NOMO-1 treated with dmso at 0.1 percent for 144 hours (cell line): Measurements from ENCODE around the gene NCKAP1.
"Not testable (repeated sequence)": the region's sequence is repeated elsewhere in the genome, so short reads cannot be mapped to it uniquely, and the experiment has no call there.

Source experiments
- DNase-seq: peaks from one replicate; lab custom pipeline; 2025; ENCODE audit not compliant: unreplicated experiment; lab: John Stamatoyannopoulos, UW

NCKAP1 gene

GRCh38 chr2:182913064-182913463, 125.2 kb downstream of the NCKAP1 start:
- DNase-seq, result no peak

GRCh38 chr2:182912518-182912915, 125.7 kb downstream of the NCKAP1 start:
- DNase-seq, result no peak

DNA sequence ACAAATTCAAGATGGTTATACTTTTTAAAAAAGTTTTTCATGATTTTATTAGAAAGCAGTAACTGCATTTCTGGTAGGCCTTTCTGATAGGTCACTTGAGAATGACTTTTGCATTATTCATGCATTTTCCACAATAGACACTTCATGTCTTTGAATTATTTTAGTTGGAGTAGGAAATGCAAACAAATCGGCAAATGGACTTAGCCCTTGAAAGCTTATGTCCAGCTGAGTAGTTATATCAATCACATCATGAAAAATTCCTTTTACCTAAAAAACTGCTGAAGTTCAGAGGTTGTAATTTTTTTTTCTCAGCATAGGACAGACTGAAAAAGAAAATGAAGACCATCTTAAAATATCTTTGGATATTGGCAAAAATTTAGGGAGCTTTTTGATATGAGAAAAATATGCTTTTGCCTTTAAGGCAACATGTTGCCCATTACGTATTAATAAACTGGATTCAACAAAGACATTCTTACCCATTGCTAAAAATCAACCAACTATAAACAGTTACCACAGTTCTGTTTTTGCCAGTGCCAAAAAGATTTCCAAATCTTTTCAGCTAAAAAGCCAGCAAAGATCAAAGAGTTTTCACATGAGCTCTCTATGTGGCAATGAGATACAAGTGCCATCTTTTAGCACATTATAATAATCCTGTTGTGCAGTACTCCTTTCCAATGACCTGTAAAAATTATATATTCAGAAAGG, 126.3 kb downstream of the NCKAP1 start:
- no peak for DNase-seq

DNA sequence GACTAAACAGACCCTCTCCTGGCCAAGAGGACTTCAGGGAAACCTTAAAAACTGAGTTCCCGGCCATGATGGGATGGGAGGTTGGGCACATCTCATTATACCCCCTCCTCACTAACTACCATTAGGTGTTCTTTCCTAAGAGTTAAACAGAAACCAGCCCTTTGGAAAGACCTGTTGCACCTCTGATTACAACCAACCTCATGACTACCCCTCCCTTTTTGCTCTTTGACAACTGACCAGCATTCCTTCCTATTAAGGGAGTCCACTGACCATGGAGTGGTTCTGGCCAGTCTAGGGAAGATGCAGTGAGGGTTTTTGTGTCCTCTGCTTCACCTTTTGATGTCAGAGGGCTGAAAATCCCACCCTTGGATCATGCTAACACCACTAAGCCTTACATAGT, 127.3 kb downstream of the NCKAP1 start:
- DNase-seq, result no peak

- no peak for DNase-seq
Observed at GRCh38 chr2:182907081-182907830, 131.0 kb downstream of the NCKAP1 start.

DNA sequence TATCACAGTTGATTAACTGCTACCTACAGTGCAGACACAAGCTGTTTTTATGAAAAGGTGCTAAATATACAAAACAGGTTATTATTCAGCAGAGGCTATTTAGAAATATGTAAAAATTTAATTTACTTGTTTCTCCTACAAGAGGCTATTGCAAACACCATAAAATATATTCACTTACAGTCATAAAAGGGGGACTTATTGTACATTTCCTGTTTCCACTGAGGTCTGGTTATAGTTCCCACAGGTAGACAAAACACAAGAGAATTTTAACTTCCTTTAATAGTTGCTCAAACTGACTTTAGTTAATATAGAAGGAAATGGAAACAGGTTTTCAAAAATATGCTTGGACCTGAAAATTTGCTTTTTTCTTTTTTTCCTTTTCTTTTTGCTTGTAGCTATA, 131.8 kb downstream of the NCKAP1 start:
- DNase-seq, result no peak

DNA sequence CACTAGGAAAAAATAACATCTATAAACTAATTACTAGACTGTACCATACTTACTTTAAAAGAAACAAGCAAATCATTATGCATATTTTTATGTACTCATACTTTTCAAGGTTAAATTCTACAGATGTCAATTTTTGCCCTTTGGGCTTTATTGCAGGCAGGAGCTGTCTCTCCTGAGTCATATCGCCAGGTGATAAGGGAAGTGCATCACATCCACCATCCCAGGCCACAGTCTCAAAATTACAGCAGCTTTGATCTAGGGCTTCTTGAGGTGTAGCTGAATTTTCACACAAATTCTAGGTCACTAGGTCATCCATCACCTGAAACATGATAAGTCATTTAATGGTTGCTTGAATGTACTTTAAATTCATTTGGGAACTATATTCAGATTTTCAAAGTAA, 133.4 kb downstream of the NCKAP1 start:
- DNase-seq, result no peak

DNA sequence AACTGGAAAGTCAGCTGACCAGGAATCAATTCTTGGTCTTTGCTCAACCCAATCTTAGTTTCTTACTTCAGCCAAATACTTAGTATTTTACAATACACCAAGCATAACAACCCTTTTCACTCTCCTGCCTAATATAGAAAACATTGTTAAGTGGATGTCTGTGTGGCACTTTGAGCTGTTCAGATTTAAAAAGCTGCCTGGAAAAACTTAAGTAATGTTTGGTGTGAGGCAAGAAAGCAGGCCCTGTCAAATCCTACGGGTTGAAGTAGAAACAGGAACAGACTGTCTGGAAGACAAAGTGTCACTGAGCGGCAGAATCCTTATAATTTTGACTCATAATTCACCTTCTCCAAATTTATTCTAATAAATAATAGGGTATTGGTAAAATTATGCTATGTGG, 134.7 kb downstream of the NCKAP1 start:
- no peak for DNase-seq

DNA sequence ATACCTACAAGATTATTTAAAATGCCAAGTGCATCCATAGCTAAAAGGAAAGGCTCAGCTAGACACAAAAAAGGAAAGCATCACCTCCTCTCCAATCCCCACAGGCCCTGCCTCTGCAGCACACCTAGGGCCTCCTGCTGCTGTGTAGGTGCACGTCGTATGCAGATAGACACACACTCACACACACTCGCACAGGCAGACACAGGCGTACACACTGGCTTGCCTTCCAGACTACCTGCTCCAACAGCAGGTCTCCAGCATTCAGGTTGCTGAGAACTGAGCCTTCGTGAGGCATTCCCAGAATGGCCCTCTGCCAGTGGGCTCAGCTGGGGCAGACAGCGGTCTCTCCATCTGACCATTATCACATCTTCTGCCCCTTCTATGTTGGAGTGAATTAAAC, 136.5 kb downstream of the NCKAP1 start:
- DNase-seq, result no peak

DNA sequence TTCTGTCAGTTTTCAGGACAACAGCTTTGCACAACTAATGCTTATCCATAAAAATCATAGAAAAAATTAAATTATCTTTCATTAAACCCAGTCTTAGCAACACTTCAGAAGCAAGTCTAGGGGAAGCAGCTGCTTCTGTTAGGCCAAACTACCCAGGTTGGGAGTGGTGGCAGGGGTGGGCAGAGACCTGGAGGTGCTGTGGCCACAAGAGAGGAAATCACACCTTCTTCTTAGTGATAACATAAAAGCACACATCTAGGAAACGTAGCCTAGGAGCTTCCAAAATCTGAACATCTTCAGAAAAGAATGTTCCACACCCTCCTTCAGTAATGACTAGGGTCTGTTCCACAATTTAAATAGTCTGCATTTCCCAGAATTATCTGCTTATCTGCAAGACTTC, 139.5 kb downstream of the NCKAP1 start:
- DNase-seq, result no peak

DNA sequence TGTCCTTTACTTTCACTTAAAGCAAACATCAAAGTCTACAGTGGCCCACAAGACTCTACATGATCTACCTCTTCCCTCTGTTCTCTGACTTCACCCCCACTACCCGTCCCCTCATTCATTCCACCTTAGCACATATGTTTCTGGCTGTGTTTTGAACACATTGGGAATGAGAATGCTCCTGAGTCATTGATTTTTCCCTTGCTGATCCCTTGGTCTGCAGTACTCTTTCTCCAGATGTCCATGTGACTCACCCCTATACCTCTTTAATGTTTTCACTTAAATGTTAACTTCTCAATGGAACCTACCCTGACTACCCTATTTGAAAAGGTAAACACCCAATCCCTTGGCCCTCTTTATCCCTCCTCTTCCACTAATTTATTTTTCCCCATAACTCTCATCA, 141.1 kb downstream of the NCKAP1 start:
- no peak for DNase-seq

DNA sequence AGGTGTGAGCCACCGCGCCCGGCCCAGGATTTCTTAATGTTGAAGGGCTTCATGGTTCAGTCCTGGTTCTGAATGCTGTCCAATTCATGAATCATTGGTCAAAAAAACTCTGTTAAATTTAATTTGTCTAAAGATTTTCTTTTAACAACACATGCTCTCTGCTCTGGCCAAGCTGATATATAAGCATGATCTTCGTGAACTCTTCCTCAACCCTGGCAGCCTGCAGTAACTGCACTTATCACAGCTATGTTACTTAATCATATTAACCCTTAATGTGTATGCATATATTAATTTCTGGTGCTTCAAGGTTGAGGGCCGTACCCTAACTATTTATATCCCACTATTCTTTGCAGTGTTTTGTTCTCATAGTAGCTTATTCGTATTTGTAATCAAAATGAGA, 142.5 kb downstream of the NCKAP1 start:
- DNase-seq, result no peak

DNA sequence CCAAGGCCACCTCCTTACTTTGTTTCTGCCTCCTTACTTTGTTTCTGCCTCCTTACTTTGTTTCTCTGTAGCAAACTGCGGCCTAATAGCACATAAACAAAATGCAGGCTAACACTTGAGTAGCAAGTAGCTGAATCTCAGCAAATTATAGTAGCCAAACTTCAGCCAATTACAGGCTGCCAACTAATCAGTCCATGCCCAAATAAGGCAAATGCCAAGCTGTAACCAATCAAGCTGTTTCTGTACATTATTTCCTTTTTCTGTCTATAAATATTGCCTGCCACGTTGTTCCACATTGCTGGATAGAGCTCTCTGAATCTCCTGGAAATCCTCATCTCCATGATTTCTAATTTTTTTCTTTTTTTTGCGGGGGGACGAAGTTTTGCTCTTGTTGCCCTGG, 143.1 kb downstream of the NCKAP1 start:
- no peak for DNase-seq

DNA sequence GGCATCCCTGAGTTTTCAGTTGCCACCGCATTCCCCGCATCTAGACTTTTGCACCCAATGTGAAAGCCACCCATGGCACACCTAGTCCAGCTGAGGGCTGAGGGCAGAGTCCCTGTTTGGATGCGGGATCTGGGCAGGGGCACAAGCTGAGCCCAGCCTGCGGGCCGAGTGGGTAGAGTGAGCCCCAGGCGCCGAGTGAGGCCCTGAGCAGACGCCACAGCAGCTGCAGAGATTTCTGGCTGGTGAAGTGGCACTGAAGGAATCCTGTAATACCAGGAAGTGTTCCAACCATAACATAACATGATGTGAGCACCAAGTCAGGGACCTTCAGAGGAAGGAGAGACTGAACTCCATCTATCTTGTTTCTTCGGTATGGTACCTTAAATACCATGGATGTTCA, 144.1 kb downstream of the NCKAP1 start:
- DNase-seq, result no peak

DNA sequence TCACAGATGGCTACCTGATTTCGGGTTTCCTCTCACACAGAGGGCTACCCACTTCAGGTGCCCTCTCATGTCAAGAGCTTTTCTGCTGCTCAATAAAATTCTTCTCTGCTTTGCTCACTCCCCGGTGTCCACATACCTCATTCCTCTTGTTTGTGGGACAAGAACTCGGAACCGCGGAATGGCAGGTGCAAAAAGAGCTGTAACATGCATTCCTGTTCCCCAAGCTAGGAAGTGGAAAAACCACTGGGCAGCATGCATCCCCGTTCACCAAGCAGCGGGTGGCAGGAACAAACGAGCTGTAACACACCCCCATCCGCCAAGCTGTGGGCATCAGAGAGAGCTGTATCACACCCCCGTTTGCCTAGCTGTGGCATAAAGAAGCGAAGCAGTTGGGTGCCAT, 144.6 kb downstream of the NCKAP1 start:
- DNase-seq, result no peak

- not testable (repeated sequence) for DNase-seq
Observed at GRCh38 chr2:182893035-182893434, 145.2 kb downstream of the NCKAP1 start.

- no peak for DNase-seq
Observed at GRCh38 chr2:182891611-182892010, 146.6 kb downstream of the NCKAP1 start.

DNA sequence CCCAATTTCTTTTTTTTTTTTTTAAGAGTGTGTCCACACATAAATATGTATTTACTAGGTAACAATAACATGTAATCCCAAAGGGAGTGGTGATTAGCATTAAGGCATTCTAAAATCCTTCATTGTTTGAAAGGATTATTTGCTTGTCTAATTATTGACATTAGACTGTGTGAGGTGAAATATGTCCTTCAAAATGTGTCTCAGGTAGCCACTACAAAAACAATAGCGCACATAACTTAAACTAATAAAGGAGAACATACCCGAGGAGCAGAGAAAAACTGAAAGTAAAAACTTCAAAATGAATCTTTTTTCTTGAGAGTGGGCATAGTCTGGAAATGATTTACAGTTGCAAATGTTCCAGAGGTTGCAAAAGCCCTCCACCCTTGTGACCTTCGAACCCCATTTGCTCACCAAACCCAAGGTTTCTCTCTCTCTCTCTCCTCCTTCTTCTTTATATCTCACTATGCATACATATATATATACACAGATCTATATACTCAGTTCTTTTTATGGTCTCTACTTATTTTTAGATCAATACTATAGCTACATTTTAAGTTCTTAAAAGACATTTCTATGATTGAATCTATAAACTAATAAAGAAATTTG, 147.4 kb downstream of the NCKAP1 start:
- DNase-seq, result no peak

- DNase-seq, result no peak
Observed at GRCh38 chr2:182890305-182890704, 148.0 kb downstream of the NCKAP1 start.

- no peak for DNase-seq
Observed at GRCh38 chr2:182887753-182888415, 150.4 kb downstream of the NCKAP1 start.

DNA sequence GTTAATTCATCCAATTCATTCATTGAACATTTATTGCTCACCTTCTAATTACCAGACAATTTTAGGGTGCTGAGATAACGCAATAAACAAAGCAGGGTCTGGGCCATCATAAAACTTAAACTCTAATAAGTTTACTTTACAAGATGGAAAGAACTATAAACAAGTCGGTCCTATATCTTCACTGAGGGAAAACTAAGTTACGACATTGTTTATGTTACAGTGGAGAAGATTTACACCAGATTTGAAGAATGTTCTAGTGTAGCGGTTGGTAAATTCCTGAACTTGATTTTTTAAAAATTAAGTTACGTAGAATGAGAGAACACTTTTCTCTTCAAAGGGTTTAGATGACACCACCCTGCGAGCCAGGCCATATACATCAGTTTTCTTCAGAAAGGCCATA, 151.2 kb downstream of the NCKAP1 start:
- DNase-seq, result no peak

DNA sequence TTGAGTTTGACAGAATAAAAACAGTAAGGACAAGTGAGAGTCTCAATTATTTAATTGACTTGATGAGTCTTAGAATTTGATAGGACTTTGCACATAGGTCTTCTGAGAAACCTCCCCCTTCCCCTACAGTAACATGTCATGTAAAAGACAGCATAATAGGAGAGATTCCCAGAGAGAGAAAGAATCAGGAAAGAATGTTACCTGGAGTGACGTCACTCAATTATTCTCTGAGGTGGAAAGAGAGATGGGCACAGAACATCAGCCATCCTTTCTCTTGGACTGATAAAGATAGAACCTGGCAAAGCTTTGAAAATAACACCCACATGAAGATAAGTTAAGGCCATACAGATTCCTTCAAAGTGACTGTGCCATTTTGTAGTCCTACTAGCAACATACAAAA, 152.5 kb downstream of the NCKAP1 start:
- no peak for DNase-seq
